OCI-LY1 (cell line): ENCODE results near the gene GRK5.

Source experiments
- EZH2 ChIP-seq: fragments of 200-600 bp; sonication (generic), shearing (Covaris generic); IDR thresholded peaks from 2 replicates; pipeline ENCODE4 v1.8.0; 2017; ENCODE audit warnings: borderline replicate concordance, mixed run types, mild to moderate bottlenecking, antibody characterized with exemption, low read length, moderate library complexity, mixed read lengths
- TF ChIP-seq, protein P1 (sequence below): fragments of 200-600 bp; sonication (generic), shearing (Covaris generic); IDR thresholded peaks from 2 replicates; pipeline ENCODE4 v1.5.1; 2017; ENCODE audit warnings: mild to moderate bottlenecking, antibody characterized with exemption, low read length, moderate library complexity, mixed read lengths

- TF ChIP-seq, protein P1, sequence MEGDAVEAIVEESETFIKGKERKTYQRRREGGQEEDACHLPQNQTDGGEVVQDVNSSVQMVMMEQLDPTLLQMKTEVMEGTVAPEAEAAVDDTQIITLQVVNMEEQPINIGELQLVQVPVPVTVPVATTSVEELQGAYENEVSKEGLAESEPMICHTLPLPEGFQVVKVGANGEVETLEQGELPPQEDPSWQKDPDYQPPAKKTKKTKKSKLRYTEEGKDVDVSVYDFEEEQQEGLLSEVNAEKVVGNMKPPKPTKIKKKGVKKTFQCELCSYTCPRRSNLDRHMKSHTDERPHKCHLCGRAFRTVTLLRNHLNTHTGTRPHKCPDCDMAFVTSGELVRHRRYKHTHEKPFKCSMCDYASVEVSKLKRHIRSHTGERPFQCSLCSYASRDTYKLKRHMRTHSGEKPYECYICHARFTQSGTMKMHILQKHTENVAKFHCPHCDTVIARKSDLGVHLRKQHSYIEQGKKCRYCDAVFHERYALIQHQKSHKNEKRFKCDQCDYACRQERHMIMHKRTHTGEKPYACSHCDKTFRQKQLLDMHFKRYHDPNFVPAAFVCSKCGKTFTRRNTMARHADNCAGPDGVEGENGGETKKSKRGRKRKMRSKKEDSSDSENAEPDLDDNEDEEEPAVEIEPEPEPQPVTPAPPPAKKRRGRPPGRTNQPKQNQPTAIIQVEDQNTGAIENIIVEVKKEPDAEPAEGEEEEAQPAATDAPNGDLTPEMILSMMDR = no peak
- no peak for TF ChIP-seq EZH2
Observed at GRCh38 chr10:119501690-119502089, 294.3 kb downstream of the GRK5 start.
